IMR-90 (cell line): Measurements from ENCODE around the gene ZNF469. TPM values are rescaled to one million over a fixed set of nuclear protein-coding genes. Genes with fewer than 3 reads are reported as not detected.

ENCODE experiments used
- ATAC-seq: fragments of 200-7000 bp; cut with Tn5 transposase; 2 replicates; pipeline ENCODE4 v1.9.1; 2020; ENCODE audit warnings: low read depth, mild to moderate bottlenecking, moderate library complexity
- BruUV-seq: library from RNA; stranded (reverse); fragments of 400-500 nt; replicated peaks from 2 replicates; lab custom pipeline; 2021; lab: Mats Ljungman, UMichigan
- CTCF ChIA-PET: fragments of 300-600 bp; formaldehyde crosslinking; extraction: SDS; loops from one replicate; lab custom pipeline; 2021; ENCODE audit warnings: antibody characterized with exemption; lab: Yijun Ruan, JAX
- POLR2A ChIA-PET: fragments of 300-600 bp; sonication (Branson Sonifier 250); formaldehyde crosslinking; loops from one replicate; lab custom pipeline; 2022; ENCODE audit warnings: antibody characterized with exemption; ENCODE audit not compliant: unreplicated experiment; lab: Charles Lee
- DNase-seq: peaks from one replicate; pipeline ENCODE4 v3.0.0; 2013
- H2AFZ ChIP-seq: replicated peaks from 2 replicates; pipeline ENCODE3; 2013; ENCODE audit warnings: low read length, mild to moderate bottlenecking; ENCODE audit not compliant: poor library complexity
- H2AK5ac ChIP-seq: 2 replicates; pipeline ENCODE4 v1.6.1; 2013; ENCODE audit warnings: low read depth, low read length, inconsistent platforms
- H2AK9ac ChIP-seq: replicated peaks from 2 replicates; pipeline ENCODE3; 2013; ENCODE audit warnings: mild to moderate bottlenecking, low read depth, low read length, moderate library complexity; ENCODE audit not compliant: poor library complexity
- H2BK120ac ChIP-seq: 2 replicates; pipeline ENCODE4 v1.6.1; 2013; ENCODE audit warnings: low read depth, low read length, inconsistent platforms
- H2BK15ac ChIP-seq: 3 replicates; pipeline ENCODE4 v1.6.1; 2013; ENCODE audit warnings: low read depth, low read length, inconsistent platforms
- H2BK20ac ChIP-seq: 2 replicates; pipeline ENCODE4 v1.6.1; 2013; ENCODE audit warnings: low read depth, mild to moderate bottlenecking, inconsistent platforms, low read length, moderate library complexity
- H2BK5ac ChIP-seq: 2 replicates; pipeline ENCODE4 v1.6.1; 2013; ENCODE audit warnings: mild to moderate bottlenecking, low read depth, low read length, inconsistent platforms; ENCODE audit not compliant: poor library complexity, severe bottlenecking
- H3K14ac ChIP-seq: replicated peaks from 2 replicates; pipeline ENCODE4 v1.6.1; 2013; ENCODE audit warnings: low read depth, low read length, inconsistent platforms
- H3K18ac ChIP-seq: 2 replicates; pipeline ENCODE4 v1.6.1; 2013; ENCODE audit warnings: low read depth, low read length, control low read depth
- H3K23ac ChIP-seq: 2 replicates; pipeline ENCODE4 v1.6.1; 2013; ENCODE audit warnings: low read depth, low read length, inconsistent platforms
- H3K27ac ChIP-seq: 2 replicates; pipeline ENCODE4 v1.5.1; 2013; ENCODE audit warnings: mild to moderate bottlenecking, control low read depth, low read length; ENCODE audit not compliant: insufficient read depth
- H3K27me3 ChIP-seq: 2 replicates; pipeline ENCODE4 v1.6.1; 2013; ENCODE audit warnings: low read length; ENCODE audit not compliant: control insufficient read depth, insufficient read depth
- H3K36me3 ChIP-seq: 2 replicates; pipeline ENCODE4 v1.6.1; 2013; ENCODE audit warnings: low read length, mixed read lengths; ENCODE audit not compliant: control insufficient read depth, insufficient read depth
- H3K4ac ChIP-seq: 2 replicates; pipeline ENCODE4 v1.6.1; 2013; ENCODE audit warnings: low read depth, low read length, inconsistent platforms
- H3K4me1 ChIP-seq: 2 replicates; pipeline ENCODE4 v1.6.1; 2013; ENCODE audit warnings: low read length, mixed read lengths; ENCODE audit not compliant: control insufficient read depth, insufficient read depth
- H3K4me2 ChIP-seq: 2 replicates; pipeline ENCODE4 v1.6.1; 2013; ENCODE audit warnings: low read depth, mild to moderate bottlenecking, control low read depth, low read length, moderate library complexity
- H3K4me3 ChIP-seq: 2 replicates; pipeline ENCODE4 v1.5.1; 2013; ENCODE audit warnings: low read depth, mild to moderate bottlenecking, control low read depth, low read length, moderate library complexity; ENCODE audit not compliant: insufficient read depth
- H3K56ac ChIP-seq: 2 replicates; pipeline ENCODE4 v1.6.1; 2013; ENCODE audit warnings: low read length, inconsistent platforms; ENCODE audit not compliant: insufficient read depth; ENCODE audit errors: extremely low read depth
- H3K79me1 ChIP-seq, 2 experiments: 2 replicates each; pipeline ENCODE4 v1.6.1; 2013; ENCODE audit warnings: low read length in 2 of 2, inconsistent platforms in 1 of 2, low read depth in 1 of 2
- H3K9ac ChIP-seq: 2 replicates; pipeline ENCODE4 v1.6.1; 2013; ENCODE audit warnings: low read depth, low read length, control low read depth
- H3K9me1 ChIP-seq: 2 replicates; pipeline ENCODE4 v1.6.1; 2013; ENCODE audit warnings: low read length, inconsistent platforms; ENCODE audit not compliant: insufficient read depth
- H3K9me3 ChIP-seq: 2 replicates; pipeline ENCODE4 v1.6.1; 2013; ENCODE audit warnings: low read length; ENCODE audit not compliant: control insufficient read depth, insufficient read depth
- H4K20me1 ChIP-seq: 2 replicates; pipeline ENCODE4 v1.6.1; 2013; ENCODE audit warnings: low read length, inconsistent platforms; ENCODE audit not compliant: insufficient read depth
- H4K5ac ChIP-seq: 2 replicates; pipeline ENCODE4 v1.6.1; 2013; ENCODE audit warnings: mild to moderate bottlenecking, low read depth, low read length, control low read depth
- H4K8ac ChIP-seq, 2 experiments: 2 replicates each; pipeline ENCODE4 v1.6.1; 2013; ENCODE audit warnings: low read depth in 2 of 2, low read length in 2 of 2, control low read depth in 1 of 2, inconsistent platforms in 1 of 2
- H4K91ac ChIP-seq: 2 replicates; pipeline ENCODE4 v1.6.1; 2013; ENCODE audit warnings: low read depth, low read length, inconsistent platforms; ENCODE audit not compliant: insufficient read depth
- BHLHE40 ChIP-seq: fragments of 150-350 bp; IDR thresholded peaks from 2 replicates; pipeline ENCODE4 v1.6.1; 2016; ENCODE audit warnings: mild to moderate bottlenecking, low read depth, low read length
- CEBPB ChIP-seq: IDR thresholded peaks from 2 replicates; pipeline ENCODE4 v1.6.1; 2012; ENCODE audit warnings: low read depth, low read length, improper control_type of control experiment
- CHD1 ChIP-seq: IDR thresholded peaks from 2 replicates; pipeline ENCODE4 v1.6.1; 2012; ENCODE audit warnings: low read depth, low read length, improper control_type of control experiment
- CTCF ChIP-seq: conservative IDR thresholded peaks from 2 replicates; pipeline ENCODE4 v1.5.1; 2012; ENCODE audit warnings: mild to moderate bottlenecking, low read depth, low read length, improper control_type of control experiment
- ELK1 ChIP-seq: fragments of 150-350 bp; IDR thresholded peaks from 2 replicates; pipeline ENCODE4 v1.6.1; 2016; ENCODE audit warnings: low read depth, mild to moderate bottlenecking, low read length, moderate library complexity, borderline replicate concordance
- FOS ChIP-seq: fragments of 150-350 bp; IDR thresholded peaks from 2 replicates; pipeline ENCODE4 v1.6.1; 2016; ENCODE audit warnings: low read depth, low read length
- MAFK ChIP-seq: IDR thresholded peaks from 2 replicates; pipeline ENCODE4 v1.6.1; 2012; ENCODE audit warnings: low read depth, low read length, improper control_type of control experiment
- MAZ ChIP-seq: IDR thresholded peaks from 2 replicates; pipeline ENCODE4 v1.6.1; 2012; ENCODE audit warnings: low read depth, mild to moderate bottlenecking, low read length, improper control_type of control experiment, moderate library complexity, borderline replicate concordance
- MXI1 ChIP-seq: IDR thresholded peaks from 2 replicates; pipeline ENCODE4 v1.6.1; 2012; ENCODE audit warnings: low read depth, mild to moderate bottlenecking, low read length, moderate library complexity, borderline replicate concordance
- NFE2L2 ChIP-seq: fragments of 150-350 bp; IDR thresholded peaks from 2 replicates; pipeline ENCODE4 v1.6.1; 2016; ENCODE audit warnings: low read depth, mild to moderate bottlenecking, low read length
- POLR2A ChIP-seq: IDR thresholded peaks from 2 replicates; pipeline ENCODE4 v1.6.1; 2012; ENCODE audit warnings: mild to moderate bottlenecking, low read depth, low read length
- RAD21 ChIP-seq: IDR thresholded peaks from 2 replicates; pipeline ENCODE4 v1.6.1; 2012; ENCODE audit warnings: low read length, improper control_type of control experiment
- RFX5 ChIP-seq: IDR thresholded peaks from 2 replicates; pipeline ENCODE4 v1.8.0; 2012; ENCODE audit warnings: low read depth, mild to moderate bottlenecking, low read length, moderate library complexity
- SMC3 ChIP-seq: fragments of 150-350 bp; IDR thresholded peaks from 2 replicates; pipeline ENCODE4 v1.6.1; 2016; ENCODE audit warnings: low read depth, mild to moderate bottlenecking, antibody characterized with exemption, low read length, moderate library complexity
- USF2 ChIP-seq: fragments of 150-350 bp; IDR thresholded peaks from 2 replicates; pipeline ENCODE4 v1.6.1; 2017; ENCODE audit warnings: mild to moderate bottlenecking, antibody characterized with exemption, low read length, low read depth
- WGBS, 2 experiments: methylation state at CpG; one replicate each; pipeline versions ENCODE4 v1.1.5 to v1.1.7; 2013; ENCODE audit warnings: missing lambda C conversion rate in 2 of 2; ENCODE audit not compliant: insufficient read length in 1 of 2; ENCODE audit errors: extremely low coverage in 2 of 2; 5-methylcytosine and 5-hydroxymethylcytosine counted together
- dilution Hi-C: fragments of 300-500 bp; cut with HindIII; formaldehyde crosslinking; loops from one replicate; pipeline ENCODE4 v1.14.3; 2018; ENCODE audit warnings: low sequenced_read_pairs; ENCODE audit not compliant: unreplicated experiment
- in situ Hi-C: fragments of 300-500 bp; cut with MboI; formaldehyde crosslinking; loops from 3 replicates; pipeline ENCODE4 v1.14.3; 2019; ENCODE audit warnings: low sequenced_read_pairs, inconsistent platforms, mixed read lengths
- intact Hi-C: fragments of 100-400 bp; cut with micrococcal nuclease; formaldehyde crosslinking; loops from 2 replicates; pipeline ENCODE4 v1.10.0; 2022
- polyA plus RNA-seq, 3 experiments: library from polyadenylated mRNA; depleted of rRNA; stranded (reverse); fragments of >200 nt; gene quantifications; 2 replicates each; pipeline ENCODE4 v1.2.3, GENCODE V29; 2012; ENCODE audit warnings: low replicate concordance in 1 of 3
- total RNA-seq: library from RNA; depleted of rRNA; stranded (reverse); fragments of >200 nt; gene quantifications from 2 replicates; pipeline ENCODE4 v1.2.3, GENCODE V29; 2012

The ZNF469 gene
- total and polyA plus RNA-seq, 2 of the 4 experiments (the other 2 are of a cell fraction): 1.1 to 13.3 TPM

GRCh38 chr16:88339930-88340754 lies 42.6 kb upstream of the ZNF469 start:
- Histone ChIP-seq H3K4me1 (peaks cover 2% of the 10 kb centered on the region; the same call in 1 of the 2 replicates), H3K23ac (no peak overlapping the region), H2BK120ac (no peak overlapping the region), H2BK5ac (no peak overlapping the region), H2AK9ac (peak overlapping the region; percentile 50), H2AK5ac (peak overlapping the region; percentile 69), H3K27me3 (no peaks in the 10 kb centered on the region), H4K20me1 (no peaks in the 10 kb centered on the region), H3K4me3 (no peak overlapping the region), H2AFZ (peak overlapping the region; percentile 8), H3K27ac (no peak overlapping the region), H3K79me1 (peaks cover 0 to under 1% of the 10 kb centered on the region in 2 experiments; a peak in 1 of 4 replicates), H3K14ac (no peak overlapping the region), H3K9me1 (peaks cover 12% of the 10 kb centered on the region; the same call in 1 of the 2 replicates), H3K18ac (no peak overlapping the region), H3K4me2 (no peak overlapping the region), H4K8ac (no peak overlapping the region), H4K91ac (no peak overlapping the region), H3K4ac (peak overlapping the region; percentile 12; the same call in 1 of the 2 replicates), H3K9me3 (peaks cover 13% of the 10 kb centered on the region), H2BK15ac (no peak overlapping the region), H3K56ac (no peak overlapping the region), H3K9ac (no peak overlapping the region), H4K5ac (no peak overlapping the region), H2BK20ac (peak overlapping the region; percentile 9; the same call in 1 of the 2 replicates), H3K36me3 (no peaks in the 10 kb centered on the region)
- DNase-seq: no peak
- intact Hi-C loops: no loop called here
- BruUV-seq: no TSS peak
- 79% methylated on average over 10 of the region's 20 CpGs; no CpG with 5 or more reads in 1 of the 2 experiments for WGBS, 2 experiments
- dilution Hi-C loops: no loop called here
- ChIA-PET POLR2A (no interaction called here), CTCF (no interaction called here)
- ATAC-seq: no peak; the same call in 1 of the 2 replicates
- in situ Hi-C loops: no loop called here
- TF ChIP-seq CHD1 (no peak), CTCF (no peak), CEBPB (no peak), RFX5 (no peak), SMC3 (no peak), FOS (no peak), MXI1 (no peak), BHLHE40 (no peak), MAFK (no peak), MAZ (no peak), POLR2A (no peak), ELK1 (no peak), RAD21 (no peak), NFE2L2 (no peak), USF2 (no peak)
